ENCODE measurements around the gene GRPEL2. TPM values are rescaled to one million over a fixed set of nuclear protein-coding genes. Genes with fewer than 3 reads are reported as not detected.

Gene GRPEL2
- total and polyA plus RNA-seq, 2 of the 8 experiments (the other 6 are each of a cell fraction or from before 2014, with no cell fraction given) = 11.2 to 52.2 TPM

DNA sequence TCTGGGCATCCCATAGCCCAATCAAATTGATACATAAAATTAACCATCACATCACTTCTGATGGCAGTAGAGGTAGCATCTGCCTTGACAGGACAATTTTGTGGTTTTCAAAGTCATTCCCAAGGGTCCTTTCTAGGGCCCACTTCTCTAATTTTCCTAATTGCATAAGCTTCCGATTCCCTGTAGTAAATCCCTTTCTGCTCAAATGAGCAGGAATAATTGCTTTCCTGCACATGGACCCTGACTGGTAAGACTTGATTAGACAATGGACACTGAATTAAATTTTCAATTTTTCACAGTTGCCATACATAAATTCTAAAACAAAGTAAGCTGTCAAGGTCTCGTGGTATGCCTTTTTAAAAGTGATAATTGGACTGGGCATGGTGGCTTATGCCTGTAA lies 55.8 kb downstream of the GRPEL2 start:
- TF ChIP-seq SRF (IDR thresholded peaks at IDR 0.05; ENCODE audit: low read depth, low read length) = no peak
- TF ChIP-seq EGR1 (IDR thresholded peaks at IDR 0.05; ENCODE audit: borderline replicate concordance, low read depth, low read length) = no peak
- no peak for TF ChIP-seq RAD21 (IDR thresholded peaks at IDR 0.05 in 1 of 2, conservative IDR thresholded peaks at IDR 0.05 in 1 of 2; ENCODE audit: low read depth in 2 of 2, low read length in 2 of 2)
- TF ChIP-seq TBP (IDR thresholded peaks at IDR 0.05; ENCODE audit: low read depth, low read length) = no peak
- no peak for TF ChIP-seq MAFK (IDR thresholded peaks at IDR 0.05; ENCODE audit: low read depth, low read length)
- WGBS, 2 experiments (ENCODE audit: extremely low coverage in 1 of 2, insufficient coverage in 1 of 2, insufficient read length in 1 of 2, insufficient replicate concordance in 2 of 2, low coverage in 1 of 2, low lambda C conversion rate in 2 of 2, missing lambda C conversion rate in 1 of 2) = 78% methylated on average over 2 of the region's 2 CpGs; no CpG with 5 or more reads in 1 of the 2 experiments
- H3K14ac ChIP-seq (ENCODE audit: insufficient read length) = no peak overlapping the region
- H4K91ac ChIP-seq (replicated peaks; ENCODE audit: insufficient read length, low read length) = no peak overlapping the region
- H3K4me1 ChIP-seq (replicated peaks in 1 of 4; ENCODE audit: control insufficient read depth in 3 of 4, insufficient read depth in 4 of 4, low read length in 3 of 4) = peaks cover 0 to 4% (median under 1%) of the 10 kb centered on the region in 4 experiments; a peak in 1 of 7 replicates
- no peak overlapping the region for H3K9ac ChIP-seq (replicated peaks in 1 of 4; ENCODE audit: extremely low read depth in 1 of 4, low read depth in 3 of 4, low read length in 3 of 4)
- H3K79me2 ChIP-seq (ENCODE audit: control insufficient read depth in 1 of 2, insufficient read depth in 2 of 2, low read length in 2 of 2) = no peaks in the 10 kb centered on the region
- no peaks in the 10 kb centered on the region; a peak in 1 of 7 replicates for H3K27me3 ChIP-seq (replicated peaks in 1 of 4; ENCODE audit: control insufficient read depth in 3 of 4, extremely low read depth in 1 of 4, insufficient read depth in 3 of 4, low read length in 3 of 4)
- H2BK5ac ChIP-seq (ENCODE audit: low read depth, low read length) = no peak overlapping the region
- H3K4me2 ChIP-seq (ENCODE audit: insufficient read depth in 1 of 2, low read depth in 2 of 2, low read length in 2 of 2) = no peak overlapping the region
- H3K4me3 ChIP-seq (ENCODE audit: extremely low read depth in 1 of 4, insufficient read depth in 2 of 4, low read depth in 3 of 4, low read length in 4 of 4) = no peak overlapping the region
- H3K36me3 ChIP-seq (ENCODE audit: control insufficient read depth in 2 of 4, insufficient read depth in 4 of 4, low read length in 3 of 4) = no peaks in the 10 kb centered on the region
- no peak overlapping the region for H2BK15ac ChIP-seq (ENCODE audit: low read length)
- ChIA-PET POLR2A (ENCODE audit: partially characterized antibody) (no interaction called here), CTCF (ENCODE audit: partially characterized antibody) (interaction anchor here (0.8 to 3.6 kb wide), 11 partner anchors 13 to 87 kb away, joined by 3 to 33 read pairs (median 6); no protein-coding TSS in a partner anchor)
- no peak overlapping the region for H4K8ac ChIP-seq (ENCODE audit: extremely low read depth, insufficient read depth, low read length)
- H4K20me1 ChIP-seq (replicated peaks in 1 of 2; ENCODE audit: control insufficient read depth in 1 of 2, insufficient read depth in 2 of 2, low read length in 2 of 2) = no peaks in the 10 kb centered on the region
- no peak overlapping the region for H3K56ac ChIP-seq (replicated peaks; ENCODE audit: insufficient read length, low read depth, low read length)
- no peaks in the 10 kb centered on the region; the same call in 1 of the 2 replicates for H3K23me2 ChIP-seq (ENCODE audit: low read depth, low read length)
- DNase-seq (ENCODE audit: low read depth in 1 of 2, low spot score in 2 of 2) (no peak), FAIRE-seq (no peak)
- H2BK20ac ChIP-seq (ENCODE audit: low read length) = no peak overlapping the region
- H3K27ac ChIP-seq (ENCODE audit: low read depth, low read length) = no peak overlapping the region
- no peak overlapping the region for H3K23ac ChIP-seq (ENCODE audit: insufficient read length)
- H3K4ac ChIP-seq (replicated peaks; ENCODE audit: insufficient read length, low read depth, low read length) = no peak overlapping the region
- H3K18ac ChIP-seq (ENCODE audit: extremely low read depth, low read length) = no peak overlapping the region
- no peak overlapping the region for H2BK12ac ChIP-seq (ENCODE audit: low read depth, low read length)
- H3K9me3 ChIP-seq (ENCODE audit: insufficient read depth in 2 of 2, low read depth in 1 of 2, low read length in 1 of 2) = no peaks in the 10 kb centered on the region
- no peaks in the 10 kb centered on the region for H3K79me1 ChIP-seq (ENCODE audit: low read depth, low read length)
- no peak overlapping the region for H4K5ac ChIP-seq (ENCODE audit: insufficient read length, low read depth, low read length)
- no peak overlapping the region for H2AFZ ChIP-seq (ENCODE audit: low read length)
- H2AK5ac ChIP-seq (ENCODE audit: low read depth, low read length) = no peak overlapping the region
- H2BK120ac ChIP-seq (replicated peaks; ENCODE audit: low read depth, low read length) = no peak overlapping the region

Measured in H1 (cell line).